HG02610 (cell line): ENCODE data around the gene SCLY.

Source experiments
- ATAC-seq: cut with Tn5 transposase; IDR thresholded peaks from one replicate; pipeline ENCODE4 v1.9.1; 2021; ENCODE audit warnings: mild to moderate bottlenecking, moderate library complexity; ENCODE audit not compliant: unreplicated experiment

SCLY gene

GRCh38 chr2:238097201-238097987 is 36.6 kb downstream of the SCLY start:
- no peak for ATAC-seq

DNA sequence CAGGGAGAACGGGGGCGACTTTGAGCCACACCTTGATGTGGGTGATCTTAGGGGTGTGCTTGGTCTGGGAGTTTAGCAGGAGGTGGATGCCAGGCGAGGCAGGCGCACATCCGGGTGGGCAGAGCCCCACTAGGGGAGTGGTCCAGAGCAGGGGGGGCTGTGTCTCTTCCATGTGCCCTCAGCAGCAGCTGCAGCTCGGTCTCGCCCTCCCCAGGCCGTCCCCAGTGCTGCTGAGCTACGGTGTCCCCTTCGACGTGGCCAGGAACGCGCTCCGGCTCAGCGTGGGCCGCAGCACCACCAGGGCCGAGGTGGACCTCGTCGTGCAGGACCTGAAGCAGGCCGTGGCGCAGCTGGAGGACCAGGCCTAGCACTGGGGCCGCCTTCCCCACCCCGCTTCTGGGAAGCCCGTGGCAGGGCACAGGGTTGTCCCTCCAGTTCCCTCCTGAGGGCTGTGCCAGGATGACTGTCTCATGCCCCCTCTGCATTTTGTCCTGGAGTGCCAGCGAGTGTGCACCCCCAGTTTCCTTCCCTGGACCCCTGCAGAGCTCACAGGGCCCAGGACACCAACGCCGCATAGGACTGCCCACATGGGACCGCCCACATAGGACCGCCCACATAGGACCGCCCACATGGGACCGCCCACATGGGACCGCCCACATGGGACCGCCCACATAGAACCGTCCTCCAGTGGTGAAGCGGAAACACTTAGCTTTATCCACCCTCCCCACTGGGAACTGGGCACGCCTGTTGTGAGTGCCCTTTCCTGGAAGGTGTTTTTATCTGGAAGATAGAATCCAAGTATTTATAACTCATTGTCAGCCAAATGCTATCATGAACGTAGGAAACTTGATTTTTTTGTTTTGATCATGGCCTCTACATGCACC is 37.4 kb downstream of the SCLY start:
- no peak for ATAC-seq

GRCh38 chr2:238098901-238099713 is 38.3 kb downstream of the SCLY start:
- ATAC-seq: no peak

DNA sequence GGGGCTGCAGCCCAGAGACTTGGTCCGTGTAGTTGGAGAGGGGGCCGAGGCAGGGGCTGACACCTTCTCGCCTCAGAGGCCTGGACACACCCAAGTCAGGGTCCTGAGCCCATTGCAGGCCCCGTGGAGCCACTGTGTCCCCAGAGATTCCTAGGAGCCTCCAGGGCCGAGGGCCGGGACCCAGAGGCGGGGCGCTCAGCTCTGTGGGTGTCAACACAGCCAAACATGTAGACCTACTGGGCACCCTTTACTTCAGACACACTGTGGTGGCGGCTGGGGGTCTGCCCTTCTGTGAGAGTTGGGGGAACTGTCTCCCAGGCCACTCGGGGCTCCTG is 38.9 kb downstream of the SCLY start:
- no peak for ATAC-seq

GRCh38 chr2:238100049-238100820 is 39.4 kb downstream of the SCLY start, which contains the start of gene ESPNL:
Gene ESPNL, plus strand, starts transcription at chr2:238100340. Its CDS starts 80 bp downstream, at chr2:238100420.
- no peak for ATAC-seq

DNA sequence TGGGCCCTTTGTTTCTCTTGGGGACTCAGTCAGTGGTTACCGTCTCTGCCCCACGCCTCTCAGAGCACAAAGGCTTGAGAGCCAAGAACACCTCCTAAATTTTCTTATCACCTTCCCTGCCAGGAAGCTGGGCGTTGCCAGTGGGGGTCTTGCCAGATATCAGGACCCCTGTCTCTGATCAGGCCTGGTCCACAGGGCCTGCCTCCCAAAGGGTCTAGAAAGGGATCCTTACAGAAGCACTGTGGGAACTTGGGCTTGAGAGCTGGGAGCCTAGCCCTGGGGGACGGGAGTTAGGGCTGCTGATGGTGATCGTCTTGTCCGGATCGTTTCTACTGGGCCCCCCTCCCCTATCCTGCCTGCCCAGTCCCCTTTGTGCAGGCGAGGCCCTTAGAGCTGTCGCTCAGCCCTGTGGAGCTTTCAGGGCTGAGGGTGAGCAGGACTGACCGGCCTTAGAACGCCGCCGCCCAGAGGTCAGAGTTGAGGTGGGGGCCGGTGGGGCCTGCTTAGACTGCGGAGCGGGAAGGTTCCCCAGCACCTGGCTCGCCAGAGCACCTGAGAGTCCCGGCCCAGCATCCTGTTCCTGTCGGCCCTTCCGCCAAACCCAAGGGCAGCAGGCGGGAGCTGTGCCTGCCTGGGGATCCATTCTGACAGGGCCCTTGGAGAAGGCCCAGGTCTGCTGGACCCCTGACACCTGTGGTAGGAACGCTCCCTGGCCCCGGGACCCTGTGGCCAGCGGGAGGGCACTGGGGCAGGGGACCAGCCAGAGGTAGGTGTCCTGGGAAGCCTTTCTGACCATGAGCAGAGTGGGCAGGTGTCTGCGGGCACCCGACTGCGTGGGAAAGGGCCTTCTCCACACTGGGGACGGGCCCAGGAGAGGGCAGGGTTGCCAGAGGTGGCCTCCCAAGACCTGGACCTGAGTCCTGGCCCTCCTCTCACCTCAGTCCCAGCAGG is 40.3 kb downstream of the SCLY start:
- ATAC-seq: no peak

GRCh38 chr2:238101891-238102841 is 41.4 kb downstream of the SCLY start:
- ATAC-seq: no peak

DNA sequence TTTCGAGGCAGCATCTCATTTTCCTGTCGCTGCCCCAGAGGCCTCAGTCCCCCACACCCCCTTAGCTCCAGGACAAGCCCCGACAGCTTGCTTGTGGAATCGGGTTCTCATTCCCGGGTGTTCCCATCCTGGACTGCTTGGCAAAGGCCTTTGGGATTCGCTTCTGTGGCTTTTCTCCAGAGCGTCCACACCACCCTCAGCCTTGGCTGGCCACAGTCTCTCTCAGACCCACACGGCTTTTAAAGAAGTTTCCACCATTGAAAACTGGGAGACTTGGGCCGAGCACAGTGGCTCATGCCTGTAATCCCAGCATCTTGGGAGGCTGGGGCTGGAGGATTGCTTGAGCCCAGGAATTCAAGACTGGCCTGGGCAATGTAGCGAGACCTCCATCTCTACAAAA is 42.1 kb downstream of the SCLY start:
- ATAC-seq: no peak

DNA sequence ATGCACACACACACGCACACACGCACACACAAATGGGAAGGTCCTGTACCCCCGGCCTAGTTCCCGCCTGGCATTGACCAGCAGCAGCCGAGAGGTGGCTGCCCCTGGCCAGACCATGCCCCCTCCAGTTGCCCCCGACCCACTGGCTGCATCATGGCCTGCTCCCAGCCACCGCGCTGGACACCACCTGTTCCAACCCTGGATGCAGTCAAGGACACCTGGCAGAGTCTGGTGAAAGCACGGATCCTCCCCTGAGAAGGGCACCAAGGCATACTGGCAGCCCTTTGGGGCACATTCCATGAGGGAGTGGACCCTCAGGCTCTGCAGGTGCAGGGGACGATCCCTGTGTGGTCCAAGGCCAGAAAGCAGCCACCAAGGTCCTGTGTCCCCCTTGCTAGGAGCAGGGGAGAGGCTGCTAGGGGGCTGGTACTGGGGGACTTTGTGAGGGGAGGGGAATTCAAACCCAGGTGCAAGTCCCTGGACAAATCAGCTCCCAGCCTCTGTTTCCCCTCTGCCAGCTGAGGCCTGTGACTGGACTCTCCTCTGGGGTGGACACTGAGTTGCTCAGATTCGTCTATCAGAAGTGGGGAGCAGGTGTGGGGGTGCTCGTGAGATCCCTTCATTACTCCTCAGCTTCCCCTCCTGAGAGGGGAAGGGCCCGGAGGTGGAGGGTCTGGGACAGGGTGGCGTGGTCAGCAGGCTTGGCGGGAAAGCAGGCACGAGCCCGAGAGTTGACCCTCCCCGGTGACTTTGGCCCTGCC is 42.8 kb downstream of the SCLY start:
- no peak for ATAC-seq

GRCh38 chr2:238104226-238104690 is 43.5 kb downstream of the SCLY start:
- no peak for ATAC-seq

DNA sequence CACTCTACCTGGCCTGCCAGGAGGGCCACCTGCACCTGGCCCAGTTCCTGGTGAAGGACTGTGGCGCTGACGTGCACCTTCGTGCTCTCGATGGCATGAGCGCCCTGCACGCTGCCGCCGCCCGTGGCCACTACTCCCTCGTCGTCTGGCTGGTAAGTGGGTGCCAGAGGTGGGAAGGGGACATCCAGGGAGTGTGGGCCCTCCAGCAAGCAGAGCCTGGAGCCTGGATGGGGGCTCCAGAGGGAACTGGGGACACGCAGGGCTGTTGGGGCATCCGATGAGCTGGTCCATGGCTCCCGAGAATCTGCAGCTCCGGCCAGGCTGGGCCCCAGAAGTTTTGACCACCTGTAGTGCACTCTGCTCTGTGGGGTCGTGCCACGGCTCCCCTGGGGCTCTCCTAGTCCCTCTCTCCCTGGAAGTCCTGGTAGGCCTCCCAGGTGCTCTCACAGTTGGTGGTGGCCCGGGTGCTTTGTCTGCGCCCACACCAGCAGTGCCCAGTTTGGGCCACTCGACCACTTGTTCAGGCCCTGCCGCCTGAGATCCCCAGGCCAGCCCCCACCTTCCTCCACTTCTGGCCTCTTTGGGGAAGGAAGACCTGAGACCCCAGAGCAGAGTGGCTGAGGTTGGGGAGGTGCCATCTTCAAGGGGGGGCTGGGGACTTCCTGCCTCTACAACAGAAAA is 44.0 kb downstream of the SCLY start:
- no peak for ATAC-seq

- ATAC-seq: no peak
These were observed 44.9 kb downstream of the SCLY start for GRCh38 chr2:238105506-238106338.

- ATAC-seq: no peak
These were observed 45.5 kb downstream of the SCLY start for GRCh38 chr2:238106339-238106697.

- ATAC-seq: no peak
These were observed 46.1 kb downstream of the SCLY start for GRCh38 chr2:238106698-238107524.
